Keratinocyte (primary cell): ENCODE data around the gene PHRF1. TPM values are rescaled to one million over a fixed set of nuclear protein-coding genes. Genes with fewer than 3 reads are reported as not detected.

Experiments used
- DNase-seq: peaks from one replicate; pipeline ENCODE4 v3.0.0-alpha.2; 2011; ENCODE audit warnings: low read depth, missing footprints, low spot score
- FAIRE-seq: peaks from 2 replicates; lab custom pipeline; 2011; peaks lifted over from hg19 to GRCh38; lab: Jason Lieb, UNC
- H2AFZ ChIP-seq: 2 replicates; pipeline ENCODE4 v1.6.0; 2012; ENCODE audit warnings: low read length, control low read depth, inconsistent platforms; ENCODE audit not compliant: control insufficient read depth
- H3K27ac ChIP-seq: 2 replicates; pipeline ENCODE4 v1.5.1; 2011; ENCODE audit warnings: low read length; ENCODE audit not compliant: control insufficient read depth, insufficient read depth
- H3K27me3 ChIP-seq: 3 replicates; pipeline ENCODE4 v1.6.0; 2011; ENCODE audit warnings: low read length; ENCODE audit not compliant: control insufficient read depth, insufficient read depth; ENCODE audit errors: extremely low read depth
- H3K36me3 ChIP-seq, 2 experiments: 2 replicates in 1 of 2; 3 replicates in 1 of 2; pipeline ENCODE4 v1.5.1; 2011; ENCODE audit warnings: low read length in 2 of 2, mild to moderate bottlenecking in 1 of 2; ENCODE audit not compliant: control insufficient read depth in 2 of 2, insufficient read depth in 2 of 2; ENCODE audit errors: extremely low read depth in 1 of 2
- H3K4me1 ChIP-seq: 3 replicates; pipeline ENCODE4 v1.5.1; 2011; ENCODE audit warnings: low read length; ENCODE audit not compliant: control insufficient read depth, insufficient read depth; ENCODE audit errors: extremely low read depth
- H3K4me2 ChIP-seq: 3 replicates; pipeline ENCODE4 v1.6.0; 2011; ENCODE audit warnings: low read depth, low read length; ENCODE audit not compliant: control insufficient read depth, insufficient read depth; ENCODE audit errors: extremely low read depth
- H3K4me3 ChIP-seq, 3 experiments: fragments of 200-600 bp in 1 of 3; sonication (generic) in 1 of 3; 2 replicates in 2 of 3; 3 replicates in 1 of 3; pipeline ENCODE4 v1.5.1; 2011 to 2016; ENCODE audit warnings: low read length in 3 of 3, mild to moderate bottlenecking in 3 of 3, control low read depth in 2 of 3, inconsistent platforms in 1 of 3, low read depth in 1 of 3, mixed read lengths in 1 of 3, mixed run types in 1 of 3, moderate library complexity in 1 of 3; ENCODE audit not compliant: control insufficient read depth in 2 of 3, insufficient read depth in 2 of 3; ENCODE audit errors: extremely low read depth in 1 of 3
- H3K79me2 ChIP-seq: 2 replicates; pipeline ENCODE4 v1.6.0; 2012; ENCODE audit warnings: low read length; ENCODE audit not compliant: control insufficient read depth, insufficient read depth
- H3K9ac ChIP-seq: 3 replicates; pipeline ENCODE4 v1.6.0; 2011; ENCODE audit warnings: low read length; ENCODE audit not compliant: control insufficient read depth, insufficient read depth; ENCODE audit errors: extremely low read depth
- H3K9me1 ChIP-seq: 3 replicates; pipeline ENCODE4 v1.6.0; 2011; ENCODE audit warnings: low read length; ENCODE audit not compliant: control insufficient read depth, insufficient read depth; ENCODE audit errors: extremely low read depth
- H3K9me3 ChIP-seq: 2 replicates; pipeline ENCODE4 v1.5.1; 2012; ENCODE audit warnings: low read depth, low read length; ENCODE audit not compliant: control insufficient read depth
- H4K20me1 ChIP-seq: 3 replicates; pipeline ENCODE4 v1.6.0; 2011; ENCODE audit warnings: low read length; ENCODE audit not compliant: control insufficient read depth, insufficient read depth; ENCODE audit errors: extremely low read depth
- CTCF ChIP-seq, 3 experiments: IDR thresholded peaks in 1 of 3; conservative IDR thresholded peaks in 1 of 3; optimal IDR thresholded peaks in 1 of 3; 2 replicates in 2 of 3; 3 replicates in 1 of 3; pipeline versions ENCODE3 to v1.5.1; 2011; ENCODE audit warnings: low read length in 3 of 3, mild to moderate bottlenecking in 3 of 3, moderate library complexity in 2 of 3, control low read depth in 1 of 3, inconsistent platforms in 1 of 3; ENCODE audit not compliant: insufficient read depth in 2 of 3; ENCODE audit errors: extremely low read depth in 1 of 3
- EZH2 ChIP-seq: IDR thresholded peaks from one replicate; pipeline ENCODE4 v1.6.1; 2012; ENCODE audit warnings: inconsistent platforms, mild to moderate bottlenecking, low read length, moderate library complexity
- dilution Hi-C: fragments of 300-500 bp; cut with MboI; formaldehyde crosslinking; loops from one replicate; pipeline ENCODE4 v1.7.0; 2020; ENCODE audit warnings: low sequenced_read_pairs; ENCODE audit not compliant: extremely low pct_ligation_motif_present
- polyA plus RNA-seq, 5 experiments: library from polyadenylated mRNA; depleted of rRNA in 3 of 5; stranded (reverse) in 3 of 5; stranded (forward) in 1 of 5; unstranded in 1 of 5; fragments of >200 nt; gene quantifications; 1 replicate in 1 of 5; 2 replicates in 3 of 5; 3 replicates in 1 of 5; pipeline versions ENCODE4 v1.2.1 to v1.2.3, GENCODE V29; 2011 to 2012; ENCODE audit warnings: missing spikeins in 2 of 5, low read depth in 1 of 5, low replicate concordance in 1 of 5

Gene PHRF1
- polyA plus RNA-seq, 1 donor (not counting 4 experiments of a cell fraction or from before 2014, with no cell fraction given): 10.7 TPM

GRCh38 chr11:623999-624704 lies 47.9 kb downstream of the PHRF1 start:
- FAIRE-seq (no peak), DNase-seq (no peak)
- H3K4me1 ChIP-seq: no peaks in the 10 kb centered on the region
- no peak for TF ChIP-seq CTCF (optimal IDR thresholded peaks at IDR 0.05 in 1 of 3, IDR thresholded peaks at IDR 0.05 in 1 of 3, conservative IDR thresholded peaks at IDR 0.05 in 1 of 3; ENCODE audit: extremely low read depth in 1 of 3, insufficient read depth in 2 of 3, low read length in 3 of 3)
- no peak for TF ChIP-seq EZH2
- H3K4me3 ChIP-seq: no peak overlapping the region
- no peak overlapping the region for H3K4me2 ChIP-seq
- H3K9me3 ChIP-seq: no peaks in the 10 kb centered on the region
- no peaks in the 10 kb centered on the region for H3K79me2 ChIP-seq
- no peak overlapping the region for H2AFZ ChIP-seq
- H3K27ac ChIP-seq: no peak overlapping the region
- H3K9ac ChIP-seq: no peak overlapping the region
- no peaks in the 10 kb centered on the region for H3K36me3 ChIP-seq
- H3K27me3 ChIP-seq: no peaks in the 10 kb centered on the region
- no peaks in the 10 kb centered on the region for H4K20me1 ChIP-seq
- dilution Hi-C loops: no loop called here
- H3K9me1 ChIP-seq: no peaks in the 10 kb centered on the region

GRCh38 chr11:624705-625635 lies 48.7 kb downstream of the PHRF1 start, which contains the start of gene CDHR5:
Gene CDHR5 (minus strand): TSS chr11:624955. CDS start chr11:624902, 53 bp downstream.
- Histone ChIP-seq H3K9me3 (no peaks in the 10 kb centered on the region), H3K4me2 (no peak within 1 kb of the TSS), H3K9me1 (no peaks in the 10 kb centered on the region), H3K36me3 (no peaks in the 10 kb centered on the region), H3K27ac (no peak within 1 kb of the TSS), H4K20me1 (no peaks in the 10 kb centered on the region), H3K79me2 (no peaks in the 10 kb centered on the region), H3K4me1 (no peaks in the 10 kb centered on the region), H3K4me3 (no peak within 1 kb of the TSS), H2AFZ (no peak within 1 kb of the TSS), H3K27me3 (no peaks in the 10 kb centered on the region), H3K9ac (no peak within 1 kb of the TSS)
- no peak for FAIRE-seq
- dilution Hi-C loops: no loop called here
- no peak for DNase-seq
- no peak for TF ChIP-seq CTCF (optimal IDR thresholded peaks at IDR 0.05 in 1 of 3, IDR thresholded peaks at IDR 0.05 in 1 of 3, conservative IDR thresholded peaks at IDR 0.05 in 1 of 3; ENCODE audit: extremely low read depth in 1 of 3, insufficient read depth in 2 of 3, low read length in 3 of 3)
- no peak for TF ChIP-seq EZH2
